SKM-1 (cell line): ENCODE results near the gene COL6A2.
"Not testable (repeated sequence)": the region's sequence is repeated elsewhere in the genome, so short reads cannot be mapped to it uniquely, and the experiment has no call there.

Experiments
- DNase-seq: peaks from one replicate; lab custom pipeline; 2025; ENCODE audit not compliant: unreplicated experiment; lab: John Stamatoyannopoulos, UW

Gene COL6A2

DNA sequence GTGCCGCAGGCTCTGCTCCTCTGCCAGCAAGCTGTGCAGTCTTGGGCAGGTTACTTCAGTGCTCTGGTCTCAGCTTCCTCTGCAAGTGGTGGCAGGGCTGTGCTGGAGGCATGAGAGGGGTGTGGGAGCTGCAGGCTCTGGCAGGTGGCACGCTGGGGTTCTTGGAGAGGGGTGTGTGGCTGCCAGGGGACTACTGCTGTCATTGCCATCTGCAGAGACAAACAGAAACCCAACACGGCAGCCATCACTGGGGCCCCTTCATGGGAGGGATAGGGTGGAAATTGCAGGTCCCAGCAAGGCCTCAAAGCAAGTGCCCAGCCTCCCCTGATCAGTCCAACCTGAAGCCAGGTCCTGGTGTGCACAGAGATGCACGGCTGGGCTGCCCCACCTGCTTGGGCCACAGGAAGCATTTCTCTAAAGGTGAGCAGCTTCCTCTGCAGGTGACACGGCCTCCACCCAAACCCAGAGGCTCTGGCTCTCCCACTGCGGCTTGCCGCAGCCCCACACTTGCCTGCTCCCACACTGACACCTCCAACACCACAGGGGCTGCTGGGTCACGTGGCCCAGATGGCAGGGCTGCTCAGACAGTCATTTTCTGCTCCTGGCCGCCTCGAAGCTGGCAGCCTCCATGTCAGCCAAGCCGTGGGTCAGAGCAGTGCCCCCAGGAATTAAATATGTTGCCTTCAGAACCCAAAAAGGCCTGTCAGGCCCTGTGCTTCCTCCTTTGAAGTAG lies 4.1 kb upstream of the COL6A2 start:
- DNase-seq = no peak

DNA sequence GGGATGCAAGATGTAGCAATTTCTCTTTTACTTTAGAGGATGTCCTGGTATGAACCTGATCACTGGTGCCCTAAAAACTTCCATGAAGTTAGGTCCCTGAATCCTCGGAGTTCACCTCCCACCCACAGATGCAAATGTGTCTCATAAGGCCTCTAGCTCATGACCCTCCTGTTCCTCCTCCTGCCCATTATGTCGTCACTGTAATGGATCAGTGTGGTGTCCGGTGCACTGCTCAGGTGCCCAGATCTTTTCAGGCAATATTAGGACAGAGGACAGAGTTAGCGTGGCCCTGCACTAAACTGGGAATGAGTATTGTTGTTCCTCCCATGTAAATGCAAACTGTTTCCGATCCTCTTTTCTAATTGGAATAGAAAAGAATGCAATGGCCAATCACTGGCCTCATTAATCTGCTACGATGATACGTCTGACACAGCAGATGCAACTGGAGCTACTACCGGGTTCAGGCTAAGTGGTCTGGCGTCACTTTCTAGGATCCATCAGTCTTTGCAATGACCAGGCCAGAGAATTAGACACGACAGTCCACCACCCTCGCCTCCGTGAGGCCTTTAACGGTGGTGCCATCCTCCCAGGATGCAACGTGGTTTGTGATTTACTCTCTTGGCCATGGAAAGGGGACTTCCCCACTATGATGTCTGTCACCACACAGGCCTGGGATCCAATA lies 3.4 kb upstream of the COL6A2 start:
- no peak for DNase-seq

DNA sequence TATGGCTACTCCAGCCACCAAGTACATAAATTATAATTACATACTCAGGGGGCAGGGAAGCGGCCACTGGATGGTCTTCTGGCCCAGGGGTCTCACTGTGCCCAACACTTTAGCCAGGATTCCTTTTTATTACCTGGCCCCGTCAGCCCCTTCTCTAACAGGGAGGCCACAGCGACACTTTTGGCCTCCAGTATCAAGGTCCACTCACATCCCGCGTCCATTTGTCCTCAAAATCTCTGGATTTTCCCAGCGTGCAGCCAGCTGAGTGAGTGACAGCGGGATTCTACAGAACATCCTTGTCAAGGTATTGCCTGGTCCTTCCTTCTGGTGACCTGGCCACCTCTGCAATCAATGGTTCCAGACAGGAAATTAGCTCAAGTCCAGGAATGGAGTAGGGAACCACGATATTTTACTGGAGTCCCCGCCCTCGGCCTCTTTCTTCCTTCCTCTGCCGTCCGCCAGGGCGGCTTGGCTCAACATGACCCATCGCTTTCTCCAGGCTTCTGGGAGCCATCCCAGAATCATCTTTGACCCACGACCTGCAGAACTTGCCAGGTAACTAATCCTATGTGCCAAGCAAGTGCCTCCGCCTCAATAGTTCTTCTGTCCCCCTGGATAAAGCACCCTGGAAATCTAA lies 2.7 kb upstream of the COL6A2 start:
- DNase-seq = no peak

DNA sequence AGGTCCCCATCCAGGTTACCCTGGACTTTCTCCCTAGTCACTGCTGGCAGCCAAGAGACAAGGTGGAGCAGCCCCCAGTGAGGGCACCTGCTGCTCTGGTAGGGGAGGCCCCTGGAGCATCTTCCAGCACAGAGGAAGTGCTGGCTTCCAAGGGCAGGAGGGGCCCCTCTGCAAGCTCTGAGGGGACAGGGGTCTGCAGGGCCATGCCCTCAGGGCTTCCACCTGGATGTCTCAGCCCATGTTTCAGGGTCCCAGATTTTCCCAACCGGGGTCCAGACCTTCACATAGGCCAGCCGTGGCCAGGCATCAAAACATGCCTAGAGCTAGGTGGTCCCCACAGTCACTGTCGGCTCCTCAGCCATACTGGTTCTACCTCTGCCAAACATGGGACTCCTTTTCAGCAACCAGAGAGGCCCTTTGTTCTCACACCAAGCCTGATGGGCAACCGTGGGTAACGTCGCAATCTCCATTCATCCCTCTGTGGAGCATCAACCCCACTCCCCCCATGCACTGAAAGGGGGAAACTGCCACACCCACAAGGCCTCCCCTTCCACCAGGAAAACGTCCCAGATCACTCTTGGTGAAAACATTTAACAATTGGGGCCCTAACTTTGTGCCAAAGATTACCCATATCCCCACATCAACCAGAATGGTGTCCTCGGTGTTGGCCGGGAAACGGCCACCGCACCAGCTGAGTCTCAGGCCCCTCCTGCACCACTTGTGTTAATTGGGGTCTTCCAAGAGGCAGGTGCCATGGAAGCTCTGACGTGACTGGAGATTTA lies 1.9 kb upstream of the COL6A2 start:
- no peak for DNase-seq

DNA sequence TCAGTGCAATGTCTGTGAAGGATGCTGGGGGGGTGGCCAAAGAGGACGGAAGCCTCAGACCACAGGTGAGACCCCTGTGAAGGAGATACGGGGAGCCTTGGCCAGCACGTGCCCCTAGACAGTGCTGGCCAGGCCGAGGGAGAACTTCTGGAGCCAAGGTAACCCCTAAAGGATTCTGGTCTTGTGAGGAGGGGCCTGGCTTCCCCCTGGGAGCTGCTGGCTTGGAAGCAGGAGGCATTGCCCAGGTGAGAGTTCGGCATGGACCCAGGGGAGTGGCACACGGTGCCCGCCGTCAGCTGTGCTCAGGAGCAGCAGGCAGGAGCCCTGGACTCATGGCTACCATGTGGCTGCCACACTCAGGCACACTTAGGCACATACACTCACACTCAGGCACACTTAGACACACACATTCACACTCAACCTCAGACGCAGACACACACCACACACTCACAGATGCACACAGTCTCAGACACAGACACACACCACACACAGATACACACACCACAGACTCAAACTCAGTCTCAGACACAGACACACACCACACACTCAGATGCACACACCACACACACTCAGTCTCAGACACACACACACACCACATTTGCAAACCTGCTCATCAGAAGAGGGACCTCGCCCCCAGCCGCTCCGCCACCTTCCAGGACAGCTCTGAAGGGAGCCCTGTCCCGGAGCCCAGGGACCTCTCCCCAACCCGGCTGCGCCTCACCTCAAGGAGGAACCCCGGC lies 1.1 kb upstream of the COL6A2 start:
- no peak for DNase-seq

DNA sequence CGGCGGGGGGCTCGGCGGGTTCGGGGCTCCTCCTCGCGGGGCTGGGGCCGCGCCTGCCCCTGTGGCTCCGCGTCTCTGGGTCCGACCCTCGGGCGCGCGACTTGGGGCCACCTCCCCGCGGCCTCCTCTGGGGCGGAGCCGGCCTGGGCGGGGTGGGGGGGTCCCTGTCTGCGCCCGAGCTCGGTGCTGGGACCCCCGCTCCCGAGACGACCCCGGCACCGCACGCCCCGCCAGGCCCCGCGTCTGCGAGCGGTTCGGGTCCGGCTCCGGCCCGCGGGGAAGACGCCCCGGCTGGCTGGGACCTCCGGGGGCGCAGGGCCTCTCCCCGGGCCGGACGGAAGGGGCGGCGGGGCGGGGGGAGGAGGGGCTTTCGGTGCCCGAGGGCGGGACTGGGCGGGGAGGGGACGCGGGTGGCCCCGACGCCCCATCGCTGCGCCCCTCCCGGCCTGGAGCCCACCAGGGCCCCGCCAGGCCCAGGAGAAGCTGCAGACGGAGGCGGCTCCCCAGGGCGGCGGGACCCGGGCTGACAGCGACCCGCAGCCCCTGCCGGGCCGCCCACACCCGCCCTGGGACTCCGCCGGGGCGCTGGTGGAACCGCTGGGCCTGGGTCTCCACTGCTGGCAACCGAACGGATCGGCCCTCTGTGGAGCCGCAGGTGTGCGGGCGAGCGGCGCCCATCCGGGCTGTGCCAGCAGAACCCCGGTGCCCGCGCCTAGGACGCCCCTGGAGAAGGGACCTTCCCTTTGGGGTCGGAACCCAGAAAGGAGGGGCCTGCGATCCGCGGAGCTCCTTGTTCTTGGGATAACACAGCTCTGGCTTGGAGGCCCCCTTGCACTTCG lies 610 bp downstream of the COL6A2 start:
- no peak for DNase-seq

DNA sequence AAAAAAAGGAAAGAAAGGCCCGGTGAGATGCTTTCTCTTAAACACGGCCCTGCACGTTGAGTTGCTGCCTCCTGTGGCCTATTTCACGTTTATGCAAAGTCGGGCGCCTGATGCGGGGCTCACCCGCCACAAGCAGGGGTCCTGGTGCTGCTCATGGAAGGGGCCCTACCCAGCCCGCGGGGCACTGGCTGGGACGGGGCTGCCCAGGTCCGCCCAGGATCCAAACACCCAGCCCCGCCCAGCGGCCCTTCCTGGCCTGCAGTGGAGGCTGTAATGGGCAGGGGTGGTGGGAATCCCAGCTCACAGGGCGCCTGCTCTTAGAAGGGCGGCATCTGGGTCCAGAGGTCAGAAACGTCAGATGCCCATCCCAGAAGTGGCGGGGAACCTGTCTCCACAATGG lies 1.6 kb downstream of the COL6A2 start:
- no peak for DNase-seq

DNA sequence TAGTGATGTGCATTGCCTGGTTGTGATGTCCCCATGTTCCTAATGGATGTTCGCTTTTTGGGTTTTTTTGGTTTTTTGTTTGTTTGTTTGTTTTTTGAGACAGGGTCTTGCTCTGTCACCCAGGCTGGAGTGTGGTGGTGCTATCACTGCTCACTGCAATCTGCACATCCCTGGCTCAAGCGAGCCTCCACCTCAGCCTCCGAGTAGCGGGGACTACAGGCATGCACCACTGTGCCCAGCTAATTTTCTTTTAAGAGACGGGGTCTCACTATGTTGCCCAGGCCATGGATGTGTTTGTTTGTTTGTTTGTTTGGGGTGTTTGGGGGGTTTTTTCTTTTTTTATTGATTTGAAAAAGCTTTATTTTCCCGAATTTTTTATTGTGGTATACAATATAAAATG lies 2.1 kb downstream of the COL6A2 start:
- DNase-seq = no peak

DNA sequence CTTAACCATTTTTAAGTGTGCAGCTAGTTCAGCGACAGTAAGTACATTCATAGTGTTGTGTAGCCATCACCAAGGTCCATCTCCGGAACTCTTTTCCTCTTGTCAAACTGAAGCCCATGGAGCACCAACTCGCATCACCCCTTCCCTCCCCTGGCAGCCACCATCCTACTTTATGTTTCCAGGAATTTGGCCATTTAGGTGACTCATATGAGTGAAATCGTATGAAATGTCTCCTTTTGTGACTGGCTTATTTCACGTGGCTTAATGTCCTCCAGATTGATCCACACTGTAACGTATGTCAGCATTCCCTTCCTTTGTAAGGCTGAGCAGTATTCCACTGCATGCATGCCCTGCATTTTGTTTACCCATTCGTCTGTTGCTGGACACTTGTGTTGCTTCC lies 2.5 kb downstream of the COL6A2 start:
- no peak for DNase-seq

DNA sequence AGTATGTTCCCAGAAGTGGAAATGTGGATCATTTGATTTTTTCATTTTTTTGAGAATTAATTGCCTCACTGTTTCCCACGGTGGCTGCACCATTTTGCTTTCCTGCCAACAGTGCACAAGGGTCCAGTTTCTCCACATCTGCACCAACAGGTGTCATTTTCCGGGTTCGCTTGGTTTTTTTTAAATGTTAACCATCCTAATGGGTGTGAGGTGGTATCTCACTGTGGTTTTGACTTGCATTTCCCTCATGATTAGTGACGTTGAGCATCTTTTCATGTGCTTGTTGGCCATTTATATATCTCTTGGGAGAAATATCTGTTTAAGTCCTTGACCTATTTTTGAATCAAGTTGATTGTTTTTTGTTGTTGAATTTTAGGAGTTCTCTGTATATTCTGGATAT lies 3.0 kb downstream of the COL6A2 start:
- no peak for DNase-seq

DNA sequence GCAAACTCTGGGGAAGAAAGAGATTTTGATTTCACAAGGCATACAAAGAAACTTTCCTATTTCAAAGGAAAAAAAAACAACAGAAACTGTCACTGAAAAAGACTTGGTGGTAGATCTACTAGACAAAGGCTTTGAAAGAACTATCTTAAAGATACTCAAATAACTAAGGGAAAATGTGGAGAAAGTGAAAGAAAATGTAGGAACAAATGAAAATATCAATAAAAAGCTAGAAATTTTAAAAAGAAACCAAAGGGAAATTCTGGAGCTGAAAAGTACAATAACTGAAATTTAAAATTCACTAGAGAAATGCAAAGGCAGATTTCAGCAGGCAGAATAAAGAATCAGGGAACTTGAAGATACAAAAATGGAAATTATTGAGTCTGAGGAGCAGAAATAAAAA lies 6.2 kb downstream of the COL6A2 start:
- DNase-seq = no peak

DNA sequence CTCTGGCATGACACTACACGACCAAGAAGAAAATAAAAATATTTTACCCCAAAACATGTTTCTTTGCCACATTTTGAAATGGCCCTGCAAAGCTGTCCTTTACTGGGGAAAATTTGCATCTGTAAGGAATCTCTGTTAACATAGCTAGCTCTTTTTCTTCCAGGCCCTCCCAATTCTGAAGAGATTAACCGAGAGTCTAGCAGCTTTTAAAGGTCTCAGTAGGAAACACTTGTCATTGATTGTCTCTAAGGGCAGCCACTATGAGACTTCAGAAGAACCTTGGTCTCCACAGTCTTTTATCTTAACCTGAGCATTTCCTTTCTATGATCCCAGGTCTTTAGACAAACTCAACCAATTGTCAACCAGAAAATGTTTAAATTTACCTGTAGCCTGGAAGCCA lies 9.5 kb downstream of the COL6A2 start:
- not testable (repeated sequence) for DNase-seq

DNA sequence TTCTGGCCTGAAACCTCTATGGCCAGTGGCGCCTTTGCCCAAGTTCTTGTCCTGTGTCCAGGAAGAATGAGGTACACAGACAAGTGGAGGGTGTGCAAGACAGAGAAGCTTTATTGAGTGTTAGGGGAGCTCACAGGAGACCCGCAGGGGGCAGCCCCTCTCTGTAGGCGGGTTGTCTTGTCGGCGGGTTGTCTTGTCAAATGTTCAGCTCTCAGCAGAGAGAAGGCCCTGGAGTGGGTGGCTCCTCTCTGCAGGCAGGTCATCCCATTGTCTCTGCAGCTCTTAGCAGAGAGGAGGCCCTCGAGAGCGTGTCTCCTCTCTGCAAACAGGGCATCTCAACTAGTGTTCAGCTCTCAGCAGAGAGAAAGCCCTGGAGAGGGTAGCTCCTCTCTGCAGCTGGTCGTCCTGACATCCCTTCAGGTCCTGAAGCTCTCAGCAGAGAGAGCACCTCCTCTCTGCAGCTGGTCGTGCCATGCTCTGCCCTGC lies 11.0 kb downstream of the COL6A2 start:
- no peak for DNase-seq

DNA sequence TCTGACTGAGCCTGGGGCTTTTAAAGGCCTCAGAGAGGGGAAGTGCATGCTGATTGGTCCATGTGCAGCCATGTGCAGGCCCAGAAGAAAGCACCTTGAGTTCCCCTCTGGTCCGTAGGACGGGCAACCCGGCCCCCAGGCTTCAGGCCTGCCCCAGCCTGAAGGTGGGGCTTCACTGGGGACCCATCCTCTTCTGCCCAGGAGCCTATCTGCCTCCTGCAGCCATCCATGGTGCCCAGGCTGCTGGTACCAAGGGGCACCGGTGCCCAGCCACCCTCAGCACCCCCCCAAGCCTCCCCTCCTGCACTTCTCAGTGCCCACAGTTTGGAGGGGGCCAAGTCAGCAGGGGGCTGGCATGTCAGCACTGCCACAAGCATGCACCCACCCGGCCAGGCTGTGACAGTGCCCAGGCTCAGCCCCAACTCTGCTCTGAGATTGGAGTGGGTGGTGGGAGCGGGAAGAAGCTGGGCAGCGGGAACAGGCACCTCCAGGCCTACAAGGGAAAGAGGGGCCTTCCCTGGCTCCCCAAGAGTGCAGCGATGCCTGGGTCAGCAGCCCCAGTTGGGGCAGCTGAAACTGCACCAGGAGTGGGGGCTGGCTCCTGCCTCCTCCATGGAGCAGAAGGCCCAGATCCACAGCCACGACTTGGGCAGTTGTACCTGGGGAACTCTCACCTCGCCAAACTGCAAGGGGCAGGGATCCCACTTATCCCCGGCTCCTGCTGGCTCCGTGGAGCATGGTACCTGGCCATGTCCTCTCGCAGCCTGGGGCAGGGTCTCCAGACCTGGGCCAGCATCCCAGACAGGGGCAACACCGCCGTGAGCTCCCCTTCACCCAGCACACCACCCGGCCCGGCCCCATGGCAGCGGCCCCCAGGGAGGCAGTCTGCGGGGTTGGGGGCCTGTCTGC lies 11.7 kb downstream of the COL6A2 start:
- no peak for DNase-seq

DNA sequence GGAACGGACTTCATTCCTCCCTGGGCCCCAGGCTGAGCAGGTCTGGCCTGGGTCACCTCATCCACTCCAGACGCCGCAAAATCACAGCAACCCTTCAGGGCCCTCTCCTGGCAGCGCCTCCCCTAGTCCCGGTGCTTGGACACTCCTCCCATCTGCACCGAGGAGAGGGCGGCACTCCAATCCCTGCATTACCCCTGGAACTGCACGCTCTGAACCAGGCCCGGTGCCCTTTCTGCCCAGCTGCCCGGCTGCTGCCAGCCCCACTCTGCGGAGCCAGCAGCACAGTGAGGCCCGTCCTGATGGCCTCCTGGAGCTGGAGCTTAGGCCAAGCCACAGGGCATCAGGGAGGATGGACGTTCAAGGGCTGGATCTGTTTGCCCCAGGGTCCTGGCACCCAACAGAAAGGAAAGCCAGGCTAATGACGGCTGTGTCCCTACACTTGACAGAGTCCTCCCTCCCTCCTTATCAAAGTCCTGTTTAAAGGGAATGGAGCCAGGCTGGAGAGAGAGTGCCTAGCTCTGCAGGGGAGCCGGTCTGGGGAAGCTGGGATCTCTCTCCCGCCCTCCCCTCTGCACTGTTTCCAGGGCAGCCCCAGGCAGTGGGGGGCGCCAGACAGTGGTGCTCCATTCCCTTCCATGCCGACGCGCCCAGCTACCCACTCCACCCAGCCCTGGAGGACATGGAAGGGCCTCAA lies 12.7 kb downstream of the COL6A2 start:
- DNase-seq = no peak

DNA sequence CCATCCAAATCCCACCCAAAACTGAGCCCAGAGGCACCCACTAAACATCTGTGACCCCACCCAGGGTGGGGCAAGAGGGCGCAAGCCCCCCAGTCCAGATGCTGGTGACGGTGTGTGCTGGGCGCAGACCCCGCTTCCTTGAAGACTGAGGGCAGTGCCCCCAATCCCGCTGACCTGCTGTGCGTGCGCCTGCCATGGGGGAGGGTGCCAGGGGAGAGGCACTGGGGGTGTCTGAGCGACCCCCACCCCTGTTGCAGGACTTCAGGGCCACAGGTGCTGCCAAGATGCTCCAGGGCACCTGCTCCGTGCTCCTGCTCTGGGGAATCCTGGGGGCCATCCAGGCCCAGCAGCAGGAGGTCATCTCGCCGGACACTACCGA lies 13.3 kb downstream of the COL6A2 start:
- no peak for DNase-seq

DNA sequence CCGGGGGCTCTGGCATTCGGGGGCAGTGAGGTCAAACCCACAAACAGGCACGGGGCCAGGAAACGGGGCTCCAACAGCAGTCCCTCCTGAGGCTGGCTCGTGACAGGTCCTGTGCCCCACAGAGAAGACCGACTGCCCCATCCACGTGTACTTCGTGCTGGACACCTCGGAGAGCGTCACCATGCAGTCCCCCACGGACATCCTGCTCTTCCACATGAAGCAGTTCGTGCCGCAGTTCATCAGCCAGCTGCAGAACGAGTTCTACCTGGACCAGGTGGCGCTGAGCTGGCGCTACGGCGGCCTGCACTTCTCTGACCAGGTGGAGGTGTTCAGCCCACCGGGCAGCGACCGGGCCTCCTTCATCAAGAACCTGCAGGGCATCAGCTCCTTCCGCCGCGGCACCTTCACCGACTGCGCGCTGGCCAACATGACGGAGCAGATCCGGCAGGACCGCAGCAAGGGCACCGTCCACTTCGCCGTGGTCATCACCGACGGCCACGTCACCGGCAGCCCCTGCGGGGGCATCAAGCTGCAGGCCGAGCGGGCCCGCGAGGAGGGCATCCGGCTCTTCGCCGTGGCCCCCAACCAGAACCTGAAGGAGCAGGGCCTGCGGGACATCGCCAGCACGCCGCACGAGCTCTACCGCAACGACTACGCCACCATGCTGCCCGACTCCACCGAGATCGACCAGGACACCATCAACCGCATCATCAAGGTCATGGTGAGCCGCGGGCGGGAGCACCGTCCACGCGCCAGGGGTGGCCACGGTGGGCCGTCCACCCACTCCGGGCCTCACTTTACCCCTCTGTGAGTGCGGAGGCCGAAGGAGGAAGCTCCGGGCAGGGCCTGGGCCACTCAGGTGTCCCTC lies 14.2 kb downstream of the COL6A2 start:
- DNase-seq = no peak
